IMR-90 (cell line): Measurements from ENCODE around the gene INTS3. TPM values are rescaled to one million over a fixed set of nuclear protein-coding genes. Genes with fewer than 3 reads are reported as not detected.
A peak's percentile ranks its signal among the peaks of the same experiment; 100 is the strongest.

Experiments
- ATAC-seq: fragments of 200-7000 bp; cut with Tn5 transposase; 2 replicates; pipeline ENCODE4 v1.9.1; 2020; ENCODE audit warnings: low read depth, mild to moderate bottlenecking, moderate library complexity
- BruUV-seq: library from RNA; stranded (reverse); fragments of 400-500 nt; replicated peaks from 2 replicates; lab custom pipeline; 2021; lab: Mats Ljungman, UMichigan
- CTCF ChIA-PET: fragments of 300-600 bp; formaldehyde crosslinking; extraction: SDS; loops from one replicate; lab custom pipeline; 2021; ENCODE audit warnings: antibody characterized with exemption; lab: Yijun Ruan, JAX
- POLR2A ChIA-PET: fragments of 300-600 bp; sonication (Branson Sonifier 250); formaldehyde crosslinking; loops from one replicate; lab custom pipeline; 2022; ENCODE audit warnings: antibody characterized with exemption; ENCODE audit not compliant: unreplicated experiment; lab: Charles Lee
- DNase-seq: peaks from one replicate; pipeline ENCODE4 v3.0.0; 2013
- H2AFZ ChIP-seq: replicated peaks from 2 replicates; pipeline ENCODE3; 2013; ENCODE audit warnings: low read length, mild to moderate bottlenecking; ENCODE audit not compliant: poor library complexity
- H2AK5ac ChIP-seq: 2 replicates; pipeline ENCODE4 v1.6.1; 2013; ENCODE audit warnings: low read depth, low read length, inconsistent platforms
- H2AK9ac ChIP-seq: replicated peaks from 2 replicates; pipeline ENCODE3; 2013; ENCODE audit warnings: mild to moderate bottlenecking, low read depth, low read length, moderate library complexity; ENCODE audit not compliant: poor library complexity
- H2BK120ac ChIP-seq: 2 replicates; pipeline ENCODE4 v1.6.1; 2013; ENCODE audit warnings: low read depth, low read length, inconsistent platforms
- H2BK15ac ChIP-seq: 3 replicates; pipeline ENCODE4 v1.6.1; 2013; ENCODE audit warnings: low read depth, low read length, inconsistent platforms
- H2BK20ac ChIP-seq: 2 replicates; pipeline ENCODE4 v1.6.1; 2013; ENCODE audit warnings: low read depth, mild to moderate bottlenecking, inconsistent platforms, low read length, moderate library complexity
- H2BK5ac ChIP-seq: 2 replicates; pipeline ENCODE4 v1.6.1; 2013; ENCODE audit warnings: mild to moderate bottlenecking, low read depth, low read length, inconsistent platforms; ENCODE audit not compliant: poor library complexity, severe bottlenecking
- H3K14ac ChIP-seq: replicated peaks from 2 replicates; pipeline ENCODE4 v1.6.1; 2013; ENCODE audit warnings: low read depth, low read length, inconsistent platforms
- H3K18ac ChIP-seq: 2 replicates; pipeline ENCODE4 v1.6.1; 2013; ENCODE audit warnings: low read depth, low read length, control low read depth
- H3K23ac ChIP-seq: 2 replicates; pipeline ENCODE4 v1.6.1; 2013; ENCODE audit warnings: low read depth, low read length, inconsistent platforms
- H3K27ac ChIP-seq: 2 replicates; pipeline ENCODE4 v1.5.1; 2013; ENCODE audit warnings: mild to moderate bottlenecking, control low read depth, low read length; ENCODE audit not compliant: insufficient read depth
- H3K27me3 ChIP-seq: 2 replicates; pipeline ENCODE4 v1.6.1; 2013; ENCODE audit warnings: low read length; ENCODE audit not compliant: control insufficient read depth, insufficient read depth
- H3K36me3 ChIP-seq: 2 replicates; pipeline ENCODE4 v1.6.1; 2013; ENCODE audit warnings: low read length, mixed read lengths; ENCODE audit not compliant: control insufficient read depth, insufficient read depth
- H3K4ac ChIP-seq: 2 replicates; pipeline ENCODE4 v1.6.1; 2013; ENCODE audit warnings: low read depth, low read length, inconsistent platforms
- H3K4me1 ChIP-seq: 2 replicates; pipeline ENCODE4 v1.6.1; 2013; ENCODE audit warnings: low read length, mixed read lengths; ENCODE audit not compliant: control insufficient read depth, insufficient read depth
- H3K4me2 ChIP-seq: 2 replicates; pipeline ENCODE4 v1.6.1; 2013; ENCODE audit warnings: low read depth, mild to moderate bottlenecking, control low read depth, low read length, moderate library complexity
- H3K4me3 ChIP-seq: 2 replicates; pipeline ENCODE4 v1.5.1; 2013; ENCODE audit warnings: low read depth, mild to moderate bottlenecking, control low read depth, low read length, moderate library complexity; ENCODE audit not compliant: insufficient read depth
- H3K56ac ChIP-seq: 2 replicates; pipeline ENCODE4 v1.6.1; 2013; ENCODE audit warnings: low read length, inconsistent platforms; ENCODE audit not compliant: insufficient read depth; ENCODE audit errors: extremely low read depth
- H3K79me1 ChIP-seq, 2 experiments: 2 replicates each; pipeline ENCODE4 v1.6.1; 2013; ENCODE audit warnings: low read length in 2 of 2, inconsistent platforms in 1 of 2, low read depth in 1 of 2
- H3K9ac ChIP-seq: 2 replicates; pipeline ENCODE4 v1.6.1; 2013; ENCODE audit warnings: low read depth, low read length, control low read depth
- H3K9me1 ChIP-seq: 2 replicates; pipeline ENCODE4 v1.6.1; 2013; ENCODE audit warnings: low read length, inconsistent platforms; ENCODE audit not compliant: insufficient read depth
- H3K9me3 ChIP-seq: 2 replicates; pipeline ENCODE4 v1.6.1; 2013; ENCODE audit warnings: low read length; ENCODE audit not compliant: control insufficient read depth, insufficient read depth
- H4K20me1 ChIP-seq: 2 replicates; pipeline ENCODE4 v1.6.1; 2013; ENCODE audit warnings: low read length, inconsistent platforms; ENCODE audit not compliant: insufficient read depth
- H4K5ac ChIP-seq: 2 replicates; pipeline ENCODE4 v1.6.1; 2013; ENCODE audit warnings: mild to moderate bottlenecking, low read depth, low read length, control low read depth
- H4K8ac ChIP-seq, 2 experiments: 2 replicates each; pipeline ENCODE4 v1.6.1; 2013; ENCODE audit warnings: low read depth in 2 of 2, low read length in 2 of 2, control low read depth in 1 of 2, inconsistent platforms in 1 of 2
- H4K91ac ChIP-seq: 2 replicates; pipeline ENCODE4 v1.6.1; 2013; ENCODE audit warnings: low read depth, low read length, inconsistent platforms; ENCODE audit not compliant: insufficient read depth
- BHLHE40 ChIP-seq: fragments of 150-350 bp; IDR thresholded peaks from 2 replicates; pipeline ENCODE4 v1.6.1; 2016; ENCODE audit warnings: mild to moderate bottlenecking, low read depth, low read length
- CEBPB ChIP-seq: IDR thresholded peaks from 2 replicates; pipeline ENCODE4 v1.6.1; 2012; ENCODE audit warnings: low read depth, low read length, improper control_type of control experiment
- CHD1 ChIP-seq: IDR thresholded peaks from 2 replicates; pipeline ENCODE4 v1.6.1; 2012; ENCODE audit warnings: low read depth, low read length, improper control_type of control experiment
- FOS ChIP-seq: fragments of 150-350 bp; IDR thresholded peaks from 2 replicates; pipeline ENCODE4 v1.6.1; 2016; ENCODE audit warnings: low read depth, low read length
- NFE2L2 ChIP-seq: fragments of 150-350 bp; IDR thresholded peaks from 2 replicates; pipeline ENCODE4 v1.6.1; 2016; ENCODE audit warnings: low read depth, mild to moderate bottlenecking, low read length
- RCOR1 ChIP-seq: IDR thresholded peaks from 2 replicates; pipeline ENCODE4 v1.6.1; 2012; ENCODE audit warnings: mild to moderate bottlenecking, low read length, improper control_type of control experiment; ENCODE audit not compliant: insufficient replicate concordance
- RFX5 ChIP-seq: IDR thresholded peaks from 2 replicates; pipeline ENCODE4 v1.8.0; 2012; ENCODE audit warnings: low read depth, mild to moderate bottlenecking, low read length, moderate library complexity
- WGBS, 2 experiments: methylation state at CpG; one replicate each; pipeline versions ENCODE4 v1.1.5 to v1.1.7; 2013; ENCODE audit warnings: missing lambda C conversion rate in 2 of 2; ENCODE audit not compliant: insufficient read length in 1 of 2; ENCODE audit errors: extremely low coverage in 2 of 2; 5-methylcytosine and 5-hydroxymethylcytosine counted together
- dilution Hi-C: fragments of 300-500 bp; cut with HindIII; formaldehyde crosslinking; loops from one replicate; pipeline ENCODE4 v1.14.3; 2018; ENCODE audit warnings: low sequenced_read_pairs; ENCODE audit not compliant: unreplicated experiment
- in situ Hi-C: fragments of 300-500 bp; cut with MboI; formaldehyde crosslinking; loops from 3 replicates; pipeline ENCODE4 v1.14.3; 2019; ENCODE audit warnings: low sequenced_read_pairs, inconsistent platforms, mixed read lengths
- intact Hi-C: fragments of 100-400 bp; cut with micrococcal nuclease; formaldehyde crosslinking; loops from 2 replicates; pipeline ENCODE4 v1.10.0; 2022
- polyA plus RNA-seq, 3 experiments: library from polyadenylated mRNA; depleted of rRNA; stranded (reverse); fragments of >200 nt; gene quantifications; 2 replicates each; pipeline ENCODE4 v1.2.3, GENCODE V29; 2012; ENCODE audit warnings: low replicate concordance in 1 of 3
- total RNA-seq: library from RNA; depleted of rRNA; stranded (reverse); fragments of >200 nt; gene quantifications from 2 replicates; pipeline ENCODE4 v1.2.3, GENCODE V29; 2012
- TF ChIP-seq, protein P1 (sequence below): conservative IDR thresholded peaks from 2 replicates; pipeline ENCODE4 v1.5.1; 2012; ENCODE audit warnings: mild to moderate bottlenecking, low read depth, low read length, improper control_type of control experiment

The INTS3 gene
- total and polyA plus RNA-seq, 2 of the 4 experiments (the other 2 are of a cell fraction) = 33.5 to 59.4 TPM

DNA sequence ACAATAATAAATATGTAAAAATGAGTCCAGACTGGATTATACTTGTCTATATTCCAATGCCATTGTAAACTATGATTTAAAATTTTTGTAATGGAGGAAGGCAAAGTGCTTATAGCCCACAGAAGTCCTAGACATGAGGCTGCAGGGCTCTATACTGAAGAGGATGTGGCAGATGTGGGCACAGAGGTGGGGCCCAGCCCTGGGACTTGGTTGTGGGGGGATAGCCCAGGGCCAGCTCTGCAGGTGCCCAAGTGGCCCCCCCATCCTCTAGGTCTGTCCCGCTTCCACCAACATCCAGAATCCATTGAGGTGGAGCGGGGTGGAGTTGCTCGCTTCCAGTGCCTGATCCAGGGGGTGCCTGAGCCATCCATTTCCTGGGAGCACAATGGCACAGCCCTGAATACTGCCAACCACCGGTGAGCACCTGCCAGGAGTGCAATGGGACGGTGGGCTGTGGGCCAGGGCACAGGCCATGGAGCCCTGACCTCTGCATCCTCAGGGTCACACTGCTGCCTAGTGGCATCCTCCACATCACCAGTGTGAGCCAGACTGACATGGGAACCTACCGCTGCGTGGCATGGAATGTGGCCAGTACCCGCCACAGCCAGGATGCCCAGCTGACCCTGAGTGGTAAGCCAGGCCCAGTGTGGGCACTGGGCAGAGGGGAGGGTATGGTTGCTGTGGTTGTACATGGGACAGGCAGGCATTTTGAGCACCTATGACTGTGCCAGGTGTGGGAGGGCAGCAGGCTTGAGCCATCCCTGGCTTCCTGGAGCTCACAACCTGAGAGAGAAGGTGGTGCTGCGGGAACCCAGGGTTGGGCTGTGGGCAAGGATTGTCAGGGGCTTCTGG lies 68.3 kb downstream of the INTS3 start:
- H3K4ac ChIP-seq = no peak overlapping the region
- H3K4me1 ChIP-seq = peaks cover 3% of the 10 kb centered on the region
- no peaks in the 10 kb centered on the region for H3K27me3 ChIP-seq
- no peaks in the 10 kb centered on the region for H3K9me3 ChIP-seq
- no peak overlapping the region for H2BK15ac ChIP-seq
- no peak overlapping the region for H4K91ac ChIP-seq
- no peak overlapping the region for H3K14ac ChIP-seq
- no peak overlapping the region for H2BK120ac ChIP-seq
- no peak overlapping the region for H2AK9ac ChIP-seq
- no peak overlapping the region for H3K18ac ChIP-seq
- no peak overlapping the region for H3K56ac ChIP-seq
- H2AK5ac ChIP-seq = peak overlapping the region; percentile 43; the same call in 1 of the 2 replicates
- H3K23ac ChIP-seq = no peak overlapping the region
- H2BK5ac ChIP-seq = no peak overlapping the region
- H2AFZ ChIP-seq = no peak overlapping the region
- TF ChIP-seq CHD1 = no peak
- no peak for TF ChIP-seq FOS
- TF ChIP-seq RFX5 = no peak
- TF ChIP-seq RCOR1 = no peak
- TF ChIP-seq NFE2L2 = no peak
- TF ChIP-seq, protein P1, sequence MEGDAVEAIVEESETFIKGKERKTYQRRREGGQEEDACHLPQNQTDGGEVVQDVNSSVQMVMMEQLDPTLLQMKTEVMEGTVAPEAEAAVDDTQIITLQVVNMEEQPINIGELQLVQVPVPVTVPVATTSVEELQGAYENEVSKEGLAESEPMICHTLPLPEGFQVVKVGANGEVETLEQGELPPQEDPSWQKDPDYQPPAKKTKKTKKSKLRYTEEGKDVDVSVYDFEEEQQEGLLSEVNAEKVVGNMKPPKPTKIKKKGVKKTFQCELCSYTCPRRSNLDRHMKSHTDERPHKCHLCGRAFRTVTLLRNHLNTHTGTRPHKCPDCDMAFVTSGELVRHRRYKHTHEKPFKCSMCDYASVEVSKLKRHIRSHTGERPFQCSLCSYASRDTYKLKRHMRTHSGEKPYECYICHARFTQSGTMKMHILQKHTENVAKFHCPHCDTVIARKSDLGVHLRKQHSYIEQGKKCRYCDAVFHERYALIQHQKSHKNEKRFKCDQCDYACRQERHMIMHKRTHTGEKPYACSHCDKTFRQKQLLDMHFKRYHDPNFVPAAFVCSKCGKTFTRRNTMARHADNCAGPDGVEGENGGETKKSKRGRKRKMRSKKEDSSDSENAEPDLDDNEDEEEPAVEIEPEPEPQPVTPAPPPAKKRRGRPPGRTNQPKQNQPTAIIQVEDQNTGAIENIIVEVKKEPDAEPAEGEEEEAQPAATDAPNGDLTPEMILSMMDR = no peak
- TF ChIP-seq BHLHE40 = no peak
- no peak for TF ChIP-seq CEBPB
- H4K20me1 ChIP-seq = no peaks in the 10 kb centered on the region
- in situ Hi-C loops = loop anchor here (5.0 kb wide), 1 partner anchor 151 kb away; the partner anchor contains the start of gene DENND4B
- no peak overlapping the region for H3K27ac ChIP-seq
- no TSS peak for BruUV-seq
- no peaks in the 10 kb centered on the region for H3K36me3 ChIP-seq
- CTCF ChIA-PET = interaction anchor here (0.5 to 0.7 kb wide), 4 partner anchors 10 to 331 kb away, joined by 3 to 4 read pairs (median 3); partner anchors contain the start of gene CREB3L4
- peaks cover 5% of the 10 kb centered on the region for H3K9me1 ChIP-seq
- 0 out of 4 replicates have a peak, but pooled peaks cover 0 to 3% of the 10 kb centered on the region in 2 experiments for H3K79me1 ChIP-seq
- H3K9ac ChIP-seq = no peak overlapping the region
- POLR2A ChIA-PET = no interaction called here
- intact Hi-C loops = loop anchor here (10.0 kb wide), 1 partner anchor 129 kb away; the partner anchor contains the start of gene GATAD2B
- H3K4me3 ChIP-seq = no peak overlapping the region
- no peak overlapping the region for H4K5ac ChIP-seq
- 83% methylated on average over 4 of the region's 9 CpGs; no CpG with 5 or more reads in 1 of the 2 experiments for WGBS, 2 experiments
- DNase-seq (no peak), ATAC-seq (no peak)
- H4K8ac ChIP-seq = no peak overlapping the region
- no peak overlapping the region for H2BK20ac ChIP-seq
- dilution Hi-C loops = no loop called here
- H3K4me2 ChIP-seq = no peak overlapping the region
